ENCODE results near the gene C12orf43.

The C12orf43 gene

DNA sequence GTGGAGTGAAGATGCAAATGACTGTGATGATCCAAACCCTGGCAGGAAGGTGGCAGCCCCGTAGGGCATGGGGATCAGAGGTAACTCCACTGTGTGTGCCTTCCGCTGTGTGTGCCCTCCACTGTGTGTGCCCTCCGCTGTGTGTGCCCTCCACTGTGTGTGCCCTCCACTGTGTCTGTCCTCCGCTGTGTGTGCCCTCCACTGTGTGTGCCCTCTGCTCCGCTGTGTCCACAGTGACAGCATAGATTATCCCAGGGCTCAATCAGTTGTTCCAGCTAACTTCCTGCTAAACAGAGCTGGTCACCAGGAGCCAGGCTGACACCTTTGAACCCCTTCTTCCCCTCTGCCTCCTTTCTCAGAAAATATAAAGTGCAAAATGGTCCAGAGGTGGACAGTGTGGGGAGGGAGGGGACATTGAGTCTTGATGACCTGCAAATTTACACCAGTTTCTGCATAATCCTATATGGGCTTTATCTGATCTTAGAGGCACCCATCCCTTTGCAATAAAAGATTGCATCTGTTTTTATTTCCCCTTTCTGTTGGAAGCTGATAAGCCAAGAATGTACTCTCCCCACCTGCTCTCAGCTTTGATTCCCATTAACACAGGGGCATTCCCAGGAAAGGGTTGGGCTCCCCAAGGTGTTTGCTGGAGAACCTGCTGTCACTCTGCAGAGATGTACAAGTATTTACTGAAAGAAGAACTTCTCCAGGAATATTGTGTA is 59.5 kb downstream of the C12orf43 start:
- H3K9me3 Mint-ChIP-seq: no peaks in the 10 kb centered on the region
- no peak overlapping the region for H3K4me3 Mint-ChIP-seq
- H3K36me3 Mint-ChIP-seq: no peaks in the 10 kb centered on the region
- peaks cover 21% of the 10 kb centered on the region for H3K4me1 Mint-ChIP-seq
- H3K27ac Mint-ChIP-seq: no peak overlapping the region
- H3K27me3 Mint-ChIP-seq: no peaks in the 10 kb centered on the region

DNA sequence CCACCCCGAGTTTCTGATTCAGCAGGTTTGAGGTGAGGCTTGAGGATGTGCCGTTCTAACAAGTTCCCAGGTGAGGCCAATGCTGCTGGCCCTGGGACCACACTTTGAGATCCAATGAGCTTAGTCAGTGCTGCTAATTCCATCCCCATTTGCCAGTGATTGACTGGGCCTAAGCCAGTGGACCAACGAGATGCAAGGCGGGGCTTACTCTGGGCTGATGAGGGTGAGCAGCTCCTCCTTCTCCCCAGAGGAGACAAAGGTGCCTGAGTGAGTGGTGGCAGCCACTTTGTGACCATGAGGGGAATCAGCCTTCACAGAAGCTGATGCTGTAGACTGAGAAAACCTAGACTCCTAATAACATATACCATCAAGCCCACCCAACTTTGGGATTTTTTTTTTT is 61.1 kb downstream of the C12orf43 start:
- Mint-ChIP-seq H3K36me3 (no peaks in the 10 kb centered on the region), H3K9me3 (no peaks in the 10 kb centered on the region), H3K27me3 (no peaks in the 10 kb centered on the region), H3K27ac (no peak overlapping the region), H3K4me3 (no peak overlapping the region), H3K4me1 (peaks cover 14% of the 10 kb centered on the region)

DNA sequence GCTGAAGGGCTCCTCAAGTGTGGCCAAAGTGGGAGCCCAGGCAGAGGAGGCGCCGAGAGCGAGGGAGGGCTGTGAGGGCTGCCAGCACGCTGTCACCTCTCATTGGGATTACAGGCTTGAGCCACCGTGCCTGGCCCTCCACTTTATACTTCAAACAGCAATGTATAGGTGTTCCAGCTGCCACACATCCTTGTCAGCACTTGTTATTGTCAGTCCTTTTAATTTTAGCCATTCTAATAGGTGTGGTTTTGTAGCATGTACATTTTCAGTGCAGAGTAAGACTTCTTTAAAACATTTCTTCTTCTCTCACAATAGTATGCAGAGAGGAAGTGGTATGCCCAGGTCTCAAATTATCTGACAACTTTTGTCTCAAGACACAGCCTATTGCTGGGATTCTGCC is 65.5 kb downstream of the C12orf43 start:
- no peak overlapping the region for H3K27ac Mint-ChIP-seq
- no peaks in the 10 kb centered on the region for H3K4me1 Mint-ChIP-seq
- no peaks in the 10 kb centered on the region for H3K9me3 Mint-ChIP-seq
- no peaks in the 10 kb centered on the region for H3K27me3 Mint-ChIP-seq
- H3K36me3 Mint-ChIP-seq: no peaks in the 10 kb centered on the region
- no peak overlapping the region for H3K4me3 Mint-ChIP-seq

Data from activated naive CD4-positive, alpha-beta T cell treated with anti-CD3 and anti-CD28 coated beads, Interleukin-2, amount 50 U/mL, for 24 hours (primary cell).